GM18499 (cell line): Measurements from ENCODE around the gene THAP6.
A peak's percentile ranks its signal among the peaks of the same experiment; 100 is the strongest.
"Not testable (repeated sequence)": the region's sequence is repeated elsewhere in the genome, so short reads cannot be mapped to it uniquely, and the experiment has no call there.

ENCODE experiments used
- ATAC-seq: cut with Tn5 transposase; IDR thresholded peaks from one replicate; pipeline ENCODE4 v1.9.1; 2021; ENCODE audit warnings: moderate number of reproducible peaks; ENCODE audit not compliant: insufficient read depth, unreplicated experiment

The THAP6 gene

GRCh38 chr4:75514131-75514948, at the start of gene THAP6, which contains the start of gene RCHY1:
THAP6 (plus strand) TSS chr4:75514473; CDS start chr4:75515453, 980 bp downstream.
RCHY1 (minus strand) TSS chr4:75514403; CDS start chr4:75514286, 117 bp downstream.
- ATAC-seq = peak; percentile 88

GRCh38 chr4:75469896-75470295, 44.4 kb upstream of the THAP6 start:
- ATAC-seq = no peak

GRCh38 chr4:75470738-75471137, 43.5 kb upstream of the THAP6 start:
- ATAC-seq = no peak

GRCh38 chr4:75477201-75477600, 37.1 kb upstream of the THAP6 start:
- ATAC-seq = no peak

GRCh38 chr4:75484190-75484589, 30.1 kb upstream of the THAP6 start:
- ATAC-seq = no peak

- ATAC-seq = no peak
Observed at GRCh38 chr4:75490155-75490554, 24.1 kb upstream of the THAP6 start.

GRCh38 chr4:75494563-75494962, 19.7 kb upstream of the THAP6 start:
- no peak for ATAC-seq

- ATAC-seq = no peak
Observed at GRCh38 chr4:75495476-75495875, 18.8 kb upstream of the THAP6 start.

- ATAC-seq = no peak
Observed at GRCh38 chr4:75496406-75496805, 17.9 kb upstream of the THAP6 start.

GRCh38 chr4:75497133-75497532, 17.1 kb upstream of the THAP6 start:
- no peak for ATAC-seq

- ATAC-seq = no peak
Observed at GRCh38 chr4:75498041-75498440, 16.2 kb upstream of the THAP6 start.

GRCh38 chr4:75499900-75500299, 14.4 kb upstream of the THAP6 start:
- ATAC-seq = no peak

GRCh38 chr4:75502671-75503070, 11.6 kb upstream of the THAP6 start:
- ATAC-seq = no peak

GRCh38 chr4:75505630-75506029, 8.6 kb upstream of the THAP6 start:
- ATAC-seq = no peak

- not testable (repeated sequence) for ATAC-seq
Observed at GRCh38 chr4:75509592-75509991, 4.7 kb upstream of the THAP6 start.

- ATAC-seq = no peak
Observed at GRCh38 chr4:75511841-75512240, 2.4 kb upstream of the THAP6 start.

GRCh38 chr4:75512386-75513211, 1.7 kb upstream of the THAP6 start:
- ATAC-seq = no peak

- no peak for ATAC-seq
Observed at GRCh38 chr4:75513526-75514130, 645 bp upstream of the THAP6 start.

- ATAC-seq = no peak
Observed at GRCh38 chr4:75514949-75515612, 808 bp downstream of the THAP6 start.

- ATAC-seq = no peak
Observed at GRCh38 chr4:75516144-75516543, 1.9 kb downstream of the THAP6 start.
